Activated T-cell treated with anti-CD3 and anti-CD28 coated beads for 24 hours (primary cell): ENCODE data around the gene KLHL28.
"Not testable (repeated sequence)": the region's sequence is repeated elsewhere in the genome, so short reads cannot be mapped to it uniquely, and the experiment has no call there.

Experiments
- DNase-seq: peaks from one replicate; pipeline ENCODE4 v3.0.0-alpha.2; 2020; ENCODE audit warnings: low read depth

KLHL28 gene

DNA sequence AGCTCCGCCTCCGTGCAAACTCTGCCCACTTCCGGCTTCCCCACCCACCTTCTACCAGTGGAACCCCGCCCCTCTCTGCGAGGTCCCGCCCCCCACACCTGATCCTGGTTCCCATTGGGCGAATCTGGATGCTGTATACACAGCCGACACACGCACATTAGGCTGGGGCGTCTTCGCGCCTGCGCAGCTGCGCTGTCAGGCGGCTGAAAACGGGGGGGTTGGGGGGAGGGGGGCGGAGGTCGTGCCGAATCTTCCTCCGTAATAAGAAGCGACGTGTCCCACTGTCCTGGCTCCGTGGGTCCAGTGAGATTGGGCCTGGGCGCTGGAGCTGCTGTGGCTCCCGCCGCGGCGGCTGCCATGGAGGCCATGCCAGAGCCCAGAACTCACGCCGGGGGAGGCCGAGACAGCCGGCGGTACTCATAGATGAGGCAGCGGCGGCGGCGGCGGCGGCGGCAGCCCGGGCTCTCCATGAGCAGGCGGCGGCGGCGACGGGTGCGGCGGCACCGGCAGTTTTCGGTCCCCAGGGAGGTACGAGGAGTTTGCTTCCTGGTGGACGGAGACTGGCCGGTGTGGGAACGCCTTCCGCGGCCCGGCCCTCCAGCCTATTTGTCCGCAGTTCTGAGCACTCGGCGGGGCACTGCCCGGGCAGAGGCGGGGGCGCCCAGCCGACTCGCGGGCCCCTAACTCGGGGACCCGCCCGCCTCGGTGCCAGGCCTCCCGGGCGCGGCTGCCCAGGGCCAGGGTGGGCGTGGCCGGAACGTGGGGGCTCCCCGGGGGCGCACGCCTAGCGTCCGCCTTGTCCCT lies 64.5 kb downstream of the KLHL28 start:
- DNase-seq, result peak; percentile 98

DNA sequence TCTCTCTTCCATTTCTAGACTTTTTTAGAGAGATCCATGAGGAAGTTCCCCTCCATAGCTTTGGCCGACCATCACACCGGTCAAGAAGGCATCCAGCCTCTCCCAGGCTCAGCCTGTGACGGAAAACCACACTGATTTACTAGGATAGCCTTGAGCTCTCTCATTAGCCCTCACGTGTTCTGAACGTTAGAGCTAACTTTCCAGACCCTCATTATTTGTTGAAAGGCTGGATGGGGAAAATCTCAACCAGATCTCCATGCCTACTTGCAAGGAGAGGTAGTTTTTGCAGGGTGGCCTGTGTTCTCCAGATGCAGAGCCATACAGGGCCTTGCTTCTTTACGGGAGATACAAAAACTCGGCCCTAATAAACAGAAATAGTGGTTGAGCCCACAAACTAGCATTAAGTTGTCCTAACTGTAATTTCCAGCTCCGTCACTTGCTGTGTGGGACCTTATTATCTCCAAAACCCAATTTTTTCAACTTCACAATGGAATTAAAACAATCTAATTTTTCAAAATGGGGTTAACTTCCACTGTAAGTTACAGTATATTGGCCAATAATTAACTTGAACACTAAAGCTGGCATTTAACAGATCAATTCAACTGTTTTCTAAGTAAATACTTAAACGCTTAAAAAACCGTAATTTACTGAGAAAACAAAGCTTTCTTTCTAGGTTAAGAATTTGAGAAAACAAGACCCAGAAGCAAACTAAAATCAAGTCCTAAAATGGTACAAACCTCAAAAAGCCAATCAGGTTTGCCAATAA lies 65.3 kb downstream of the KLHL28 start:
- DNase-seq, result no peak

DNA sequence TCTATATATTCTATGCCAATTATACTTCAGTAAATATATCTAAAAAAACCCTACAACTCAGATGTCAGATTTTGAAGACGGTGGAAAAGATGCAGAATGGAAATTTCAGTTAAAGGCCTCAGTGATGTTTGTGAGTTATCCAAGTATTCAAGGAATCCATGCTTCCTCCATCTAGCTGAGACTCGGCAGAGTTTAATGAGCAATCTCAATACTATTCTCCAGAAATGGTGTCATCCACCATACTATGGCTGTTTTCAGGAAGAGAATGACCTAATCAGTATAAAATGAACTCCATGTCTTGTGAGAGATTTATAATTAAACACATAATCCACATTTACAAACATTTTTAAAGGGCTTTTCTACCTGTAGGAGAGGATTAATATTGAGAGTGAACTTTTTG lies 66.0 kb downstream of the KLHL28 start:
- no peak for DNase-seq

DNA sequence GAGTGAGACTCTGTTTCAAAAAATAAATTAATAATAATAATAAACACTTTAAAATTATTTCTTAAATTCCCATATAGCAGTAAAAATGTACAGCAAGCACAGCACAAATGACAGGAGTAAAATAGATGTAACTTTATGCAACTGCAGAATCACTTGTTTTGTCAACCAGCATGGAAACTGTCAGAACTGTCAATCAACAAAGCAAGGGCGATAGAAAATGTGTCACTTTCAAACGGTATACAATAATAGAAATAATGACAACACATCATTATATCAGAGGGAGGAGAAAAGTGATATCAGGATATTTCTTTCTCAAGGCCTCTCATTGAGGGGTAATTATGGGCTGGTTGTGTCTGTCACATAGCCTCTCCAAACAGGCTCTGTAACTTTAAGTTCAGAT lies 68.2 kb downstream of the KLHL28 start:
- DNase-seq, result no peak

DNA sequence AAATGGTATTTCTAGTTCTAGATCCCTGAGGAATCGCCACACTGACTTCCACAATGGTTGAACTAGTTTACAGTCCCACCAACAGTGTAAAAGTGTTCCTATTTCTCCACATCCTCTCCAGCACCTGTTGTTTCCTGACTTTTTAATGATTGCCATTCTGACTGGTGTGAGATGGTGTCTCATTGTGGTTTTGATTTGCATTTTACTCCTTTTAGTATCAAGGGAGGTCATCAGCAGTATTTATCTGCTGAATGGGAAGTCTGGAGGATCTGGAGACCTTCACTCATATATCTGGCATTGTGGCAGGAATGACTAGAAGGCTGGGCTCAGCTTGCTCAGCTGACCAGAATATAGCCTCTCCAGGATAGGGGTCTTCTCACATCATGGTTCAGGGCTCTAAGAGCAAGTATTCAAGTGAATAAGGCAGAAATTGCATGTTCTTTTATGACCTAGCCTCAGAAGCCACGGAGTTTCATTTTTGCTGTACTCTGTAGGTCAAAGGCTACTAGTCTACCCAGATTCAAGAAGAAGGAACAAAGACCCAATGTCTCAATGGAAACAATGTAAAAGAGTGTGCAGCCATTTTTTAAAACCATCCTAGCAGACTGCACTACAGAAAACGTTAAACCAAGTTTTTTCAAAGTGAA lies 69.9 kb downstream of the KLHL28 start:
- not testable (repeated sequence) for DNase-seq

DNA sequence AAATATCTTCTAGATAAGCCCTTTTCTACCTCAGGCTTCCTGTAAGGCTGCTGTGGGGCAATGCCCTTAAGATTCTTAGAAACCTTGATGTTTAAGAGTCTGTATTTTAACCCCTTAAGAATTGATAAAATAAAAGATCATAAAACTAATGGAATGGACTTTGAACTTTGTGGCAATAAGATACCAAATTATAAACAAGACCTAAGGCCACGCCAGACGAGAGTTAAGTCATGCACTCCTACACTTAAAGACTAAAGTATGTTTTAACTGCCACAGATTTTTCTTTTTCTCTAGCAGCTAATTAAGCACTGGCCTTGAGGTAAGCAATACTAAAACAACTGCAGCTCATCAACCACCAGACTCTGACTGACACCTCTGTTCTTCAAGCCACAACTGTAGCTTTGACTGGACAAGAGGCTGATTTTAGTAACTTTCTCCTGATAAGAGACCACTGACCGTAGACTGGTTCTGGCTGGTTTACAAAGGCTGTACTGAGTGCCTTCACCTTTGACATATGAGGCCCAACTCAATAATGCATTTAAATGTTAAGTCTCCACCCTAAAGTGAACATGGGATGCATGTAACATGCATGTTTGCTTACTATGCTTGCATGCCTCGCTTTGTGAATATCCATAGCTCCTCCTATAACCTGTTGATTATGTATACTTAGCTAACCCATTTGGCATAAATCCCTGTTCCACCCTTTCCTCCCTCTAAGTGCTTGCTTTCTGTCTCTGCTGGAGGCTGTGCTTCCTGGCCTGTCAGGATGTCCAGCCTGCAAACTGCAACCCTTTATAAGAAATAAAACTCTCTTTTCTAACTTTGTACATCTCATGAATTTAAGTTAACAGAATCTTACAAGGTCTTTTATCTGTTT lies 71.9 kb downstream of the KLHL28 start:
- DNase-seq, result no peak

DNA sequence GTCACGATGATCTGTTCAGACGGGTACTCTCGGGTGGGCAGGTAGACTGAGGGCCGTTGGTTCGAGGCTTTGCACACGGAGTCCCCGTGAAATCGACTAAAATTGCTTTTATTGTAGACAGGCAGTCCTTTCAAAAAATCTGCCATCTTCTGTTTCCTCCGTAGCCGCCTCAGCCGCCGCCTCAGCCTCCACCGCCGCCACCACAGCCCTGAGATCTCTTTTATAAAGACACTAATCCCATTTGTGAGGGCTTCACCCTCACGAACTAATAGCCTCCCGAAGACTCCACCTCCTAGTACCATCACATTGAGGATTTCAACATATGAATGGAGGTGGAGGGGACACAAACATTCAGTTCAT lies 74.2 kb downstream of the KLHL28 start:
- no peak for DNase-seq

DNA sequence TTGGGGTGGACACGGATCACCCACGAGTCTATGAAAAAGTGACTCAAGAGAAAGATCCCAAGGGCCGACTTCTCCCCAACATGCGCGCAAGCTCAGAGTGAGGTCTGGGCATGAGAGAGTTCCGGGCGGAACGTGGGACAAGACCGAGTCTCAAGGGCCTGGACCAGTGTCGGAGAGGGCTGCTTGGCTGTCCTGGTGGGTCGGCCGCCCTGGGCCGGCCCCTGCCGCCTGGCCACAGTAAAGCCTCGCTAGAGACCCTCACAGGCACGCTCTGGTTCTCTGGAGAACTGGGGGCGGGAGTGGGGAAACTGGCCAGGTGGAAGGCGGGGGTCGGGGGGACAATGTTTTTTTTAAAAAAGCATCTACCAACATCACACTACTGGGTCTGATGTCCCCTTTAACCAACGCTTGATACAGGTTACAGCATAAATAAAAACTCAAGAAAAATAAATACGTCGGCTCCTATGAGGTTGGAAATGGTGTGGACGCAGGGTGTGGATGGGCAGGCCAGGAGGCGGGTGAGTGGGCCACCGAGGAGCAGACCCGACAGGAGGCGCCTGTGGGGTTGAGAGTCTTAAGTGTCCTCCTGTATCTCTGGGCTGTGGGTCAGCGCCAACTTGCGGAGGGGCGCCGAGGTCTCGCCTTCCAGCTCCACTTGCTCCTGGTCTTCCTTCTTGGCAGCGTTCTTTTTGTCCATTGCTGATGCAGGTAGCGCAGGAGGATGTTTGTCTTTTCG lies 74.7 kb downstream of the KLHL28 start:
- no peak for DNase-seq

DNA sequence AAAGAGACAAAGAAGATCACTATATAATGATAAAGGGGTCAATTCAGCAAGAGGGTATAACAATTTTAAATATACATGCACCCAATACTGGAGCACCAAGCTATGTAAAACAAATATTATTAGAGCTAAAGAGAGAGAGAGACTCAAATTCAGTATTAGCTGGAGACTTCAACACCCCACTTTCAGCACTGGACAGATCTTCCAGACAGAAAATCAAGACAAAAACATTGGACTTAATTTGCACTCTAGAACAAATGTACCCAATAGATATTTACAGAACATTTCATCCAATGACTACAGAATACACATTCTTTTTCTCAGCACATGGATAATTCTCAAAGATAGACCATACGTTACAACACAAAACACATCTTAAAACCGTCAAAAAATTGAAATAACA lies 81.0 kb downstream of the KLHL28 start:
- no peak for DNase-seq
